GM12875 (cell line): ENCODE data around the gene M6PR.
"Not testable (repeated sequence)": the region's sequence is repeated elsewhere in the genome, so short reads cannot be mapped to it uniquely, and the experiment has no call there.

Source experiments
- H3K4me3 ChIP-seq: one replicate; pipeline ENCODE4 v1.5.1; 2011; ENCODE audit warnings: low read depth, low read length, control low read depth
- TF ChIP-seq, protein P1 (sequence below): IDR thresholded peaks from 2 replicates; pipeline ENCODE4 v1.5.1; 2011; ENCODE audit warnings: low read depth, mild to moderate bottlenecking, control low read depth, inconsistent platforms, low read length, moderate library complexity, borderline replicate concordance; ENCODE audit not compliant: insufficient read depth

The M6PR gene

DNA sequence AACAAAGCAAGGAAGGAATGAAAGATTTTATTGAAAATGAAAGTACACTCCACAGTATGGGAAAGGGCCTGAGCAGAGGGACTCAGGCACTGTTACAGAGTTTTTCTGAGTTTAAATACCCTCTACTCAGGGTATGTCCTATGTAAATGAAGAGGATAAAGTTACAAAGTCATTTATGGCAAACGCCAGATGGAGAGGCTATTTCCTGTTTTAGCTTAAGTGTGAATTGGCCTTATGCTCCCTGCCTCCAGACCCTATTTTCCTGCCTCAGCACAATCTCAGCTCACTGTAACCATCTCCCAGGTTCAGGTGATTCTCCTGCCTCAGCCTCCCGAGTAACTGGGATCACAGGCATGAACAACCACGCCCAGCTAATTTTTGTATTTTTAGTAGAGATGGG lies 41.9 kb downstream of the M6PR start:
- H3K4me3 ChIP-seq: no peak overlapping the region
- TF ChIP-seq, protein P1, sequence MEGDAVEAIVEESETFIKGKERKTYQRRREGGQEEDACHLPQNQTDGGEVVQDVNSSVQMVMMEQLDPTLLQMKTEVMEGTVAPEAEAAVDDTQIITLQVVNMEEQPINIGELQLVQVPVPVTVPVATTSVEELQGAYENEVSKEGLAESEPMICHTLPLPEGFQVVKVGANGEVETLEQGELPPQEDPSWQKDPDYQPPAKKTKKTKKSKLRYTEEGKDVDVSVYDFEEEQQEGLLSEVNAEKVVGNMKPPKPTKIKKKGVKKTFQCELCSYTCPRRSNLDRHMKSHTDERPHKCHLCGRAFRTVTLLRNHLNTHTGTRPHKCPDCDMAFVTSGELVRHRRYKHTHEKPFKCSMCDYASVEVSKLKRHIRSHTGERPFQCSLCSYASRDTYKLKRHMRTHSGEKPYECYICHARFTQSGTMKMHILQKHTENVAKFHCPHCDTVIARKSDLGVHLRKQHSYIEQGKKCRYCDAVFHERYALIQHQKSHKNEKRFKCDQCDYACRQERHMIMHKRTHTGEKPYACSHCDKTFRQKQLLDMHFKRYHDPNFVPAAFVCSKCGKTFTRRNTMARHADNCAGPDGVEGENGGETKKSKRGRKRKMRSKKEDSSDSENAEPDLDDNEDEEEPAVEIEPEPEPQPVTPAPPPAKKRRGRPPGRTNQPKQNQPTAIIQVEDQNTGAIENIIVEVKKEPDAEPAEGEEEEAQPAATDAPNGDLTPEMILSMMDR: no peak

DNA sequence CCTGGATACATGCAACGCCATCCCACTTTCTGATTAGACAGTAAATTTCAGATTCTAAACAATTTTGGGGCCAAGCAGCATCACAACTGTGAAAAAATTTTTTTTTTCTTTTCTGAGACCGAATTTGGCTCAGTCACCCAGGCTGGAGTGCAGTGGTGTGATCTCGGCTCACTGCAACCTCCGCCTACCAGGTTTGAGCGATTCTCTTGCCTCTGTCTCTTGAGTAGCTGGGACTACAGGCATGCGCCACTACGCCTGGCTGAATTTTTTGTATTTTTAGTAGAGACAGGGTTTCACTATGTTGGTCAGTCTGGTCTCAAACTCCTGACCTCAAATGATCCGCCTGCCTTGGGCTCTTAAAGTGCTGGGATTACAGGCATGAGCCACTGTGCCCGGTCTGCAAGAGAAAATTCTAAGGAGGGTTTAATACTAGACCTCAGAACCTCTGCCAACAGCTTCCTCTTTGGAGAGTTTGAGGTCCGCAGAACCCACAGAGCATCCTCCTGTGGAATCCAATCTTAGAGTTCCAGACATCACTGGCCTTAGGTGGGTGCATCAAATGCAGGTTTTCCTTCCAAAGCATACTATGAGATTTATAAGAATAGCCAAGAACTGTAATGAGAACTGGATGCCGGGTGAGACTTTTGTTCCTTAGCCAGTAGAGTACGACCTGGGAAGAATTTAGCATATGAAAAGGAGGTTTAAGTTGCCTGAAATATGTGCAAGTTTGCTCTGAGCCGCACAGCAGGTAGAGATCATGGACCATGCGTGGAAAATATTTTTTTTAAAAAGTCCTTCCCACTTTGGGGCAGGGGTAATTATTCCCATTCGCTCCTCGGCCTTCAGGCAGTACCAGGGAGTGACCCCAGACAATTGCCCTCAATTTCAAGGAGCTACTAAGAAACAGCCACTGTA lies 42.9 kb downstream of the M6PR start:
- no peak overlapping the region for H3K4me3 ChIP-seq
- TF ChIP-seq, protein P1: no peak

GRCh38 chr12:8905546-8905945 lies 43.9 kb downstream of the M6PR start:
- H3K4me3 ChIP-seq: no peak overlapping the region
- TF ChIP-seq, protein P1: no peak

DNA sequence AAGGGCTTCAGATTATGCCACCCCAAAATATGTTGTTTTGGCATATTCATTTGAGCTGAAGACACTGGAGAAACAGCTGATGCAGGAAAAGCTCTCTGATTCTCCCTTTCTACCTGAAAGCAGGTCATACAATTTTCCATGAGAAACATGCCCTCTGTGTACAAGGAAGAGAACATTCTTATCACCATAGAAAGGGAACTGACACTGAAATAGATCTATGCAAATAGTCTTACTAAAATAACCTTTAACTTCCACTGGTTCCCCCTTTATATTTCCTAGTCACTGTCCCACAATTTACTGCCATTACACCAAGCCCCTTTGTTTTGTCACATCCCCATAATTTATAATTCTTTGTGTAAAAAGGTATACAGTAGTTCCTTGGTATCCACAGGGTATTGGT lies 44.8 kb downstream of the M6PR start:
- TF ChIP-seq, protein P1: no peak
- no peak overlapping the region for H3K4me3 ChIP-seq

GRCh38 chr12:8903646-8904045 lies 45.8 kb downstream of the M6PR start:
- TF ChIP-seq, protein P1: no peak
- H3K4me3 ChIP-seq: no peak overlapping the region

DNA sequence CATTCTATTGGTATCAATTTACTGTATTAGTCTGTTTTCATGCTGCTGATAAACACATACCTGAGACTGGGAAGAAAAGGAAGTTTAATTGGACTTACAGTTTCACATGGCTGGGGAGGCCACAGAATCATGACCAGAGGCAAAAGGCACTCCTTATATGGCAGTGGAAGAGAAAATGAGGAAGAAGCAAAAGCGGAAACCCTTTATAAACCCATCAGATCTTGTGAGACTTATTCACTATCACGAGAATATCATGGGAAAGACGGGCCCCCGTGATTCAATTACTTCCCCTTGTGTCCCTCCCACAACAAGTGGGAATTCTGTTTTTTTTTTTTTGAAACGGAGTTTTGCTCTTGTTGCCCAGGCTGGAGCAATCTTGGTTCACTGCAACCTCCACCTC lies 46.7 kb downstream of the M6PR start:
- not testable (repeated sequence) for H3K4me3 ChIP-seq

GRCh38 chr12:8899830-8900229 lies 49.6 kb downstream of the M6PR start:
- TF ChIP-seq, protein P1: no peak
- no peak overlapping the region for H3K4me3 ChIP-seq
